ENCODE data around the gene SPATA6L.

SPATA6L gene

DNA sequence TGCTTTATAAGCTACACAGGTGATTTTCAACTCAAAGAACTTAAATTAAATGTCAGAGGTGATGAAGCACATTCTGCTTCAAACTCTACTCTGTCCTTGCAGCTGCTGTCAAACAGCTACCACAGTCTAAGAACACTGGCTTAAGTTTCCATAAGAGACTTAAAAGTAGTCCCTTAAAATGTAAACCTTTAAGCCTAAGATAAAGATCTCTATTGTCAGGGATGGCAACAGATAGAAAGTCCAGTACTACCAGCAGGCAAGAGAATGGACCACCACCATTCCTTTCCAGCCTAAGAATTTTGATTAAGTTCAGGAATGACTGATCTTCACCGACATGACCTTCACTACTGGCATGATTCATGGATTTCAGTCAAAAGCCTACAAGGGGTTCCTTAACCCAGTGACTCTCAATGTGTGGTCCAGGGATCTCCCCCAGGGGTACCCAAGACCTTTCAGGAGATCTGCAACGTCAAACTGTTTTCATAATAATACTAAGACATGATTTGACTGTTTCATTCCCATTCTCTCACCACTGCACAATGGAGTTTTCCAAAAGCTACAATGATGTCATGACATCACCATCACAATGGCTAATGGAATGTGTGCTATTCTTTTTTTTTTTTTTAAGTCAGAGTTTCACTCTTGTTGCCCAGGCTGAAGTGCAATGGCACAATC, 45.3 kb downstream of the SPATA6L start:
- TF ChIP-seq, protein P1, sequence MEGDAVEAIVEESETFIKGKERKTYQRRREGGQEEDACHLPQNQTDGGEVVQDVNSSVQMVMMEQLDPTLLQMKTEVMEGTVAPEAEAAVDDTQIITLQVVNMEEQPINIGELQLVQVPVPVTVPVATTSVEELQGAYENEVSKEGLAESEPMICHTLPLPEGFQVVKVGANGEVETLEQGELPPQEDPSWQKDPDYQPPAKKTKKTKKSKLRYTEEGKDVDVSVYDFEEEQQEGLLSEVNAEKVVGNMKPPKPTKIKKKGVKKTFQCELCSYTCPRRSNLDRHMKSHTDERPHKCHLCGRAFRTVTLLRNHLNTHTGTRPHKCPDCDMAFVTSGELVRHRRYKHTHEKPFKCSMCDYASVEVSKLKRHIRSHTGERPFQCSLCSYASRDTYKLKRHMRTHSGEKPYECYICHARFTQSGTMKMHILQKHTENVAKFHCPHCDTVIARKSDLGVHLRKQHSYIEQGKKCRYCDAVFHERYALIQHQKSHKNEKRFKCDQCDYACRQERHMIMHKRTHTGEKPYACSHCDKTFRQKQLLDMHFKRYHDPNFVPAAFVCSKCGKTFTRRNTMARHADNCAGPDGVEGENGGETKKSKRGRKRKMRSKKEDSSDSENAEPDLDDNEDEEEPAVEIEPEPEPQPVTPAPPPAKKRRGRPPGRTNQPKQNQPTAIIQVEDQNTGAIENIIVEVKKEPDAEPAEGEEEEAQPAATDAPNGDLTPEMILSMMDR (IDR thresholded peaks at IDR 0.05; ENCODE audit: low read depth, low read length, missing control alignments): no peak
- Histone ChIP-seq H3K36me3 (replicated peaks) (no peaks in the 10 kb centered on the region), H3K27me3 (replicated peaks) (no peaks in the 10 kb centered on the region), H3K27ac (no peak overlapping the region), H3K4me3 (ENCODE audit: low read depth, low read length) (no peak overlapping the region)
- in situ Hi-C loops (cut with HindIII; ENCODE audit: low pct_ligation_motif_present, low sequenced_read_pairs): no loop called here
- peak; percentile 24 for DNase-seq

DNA sequence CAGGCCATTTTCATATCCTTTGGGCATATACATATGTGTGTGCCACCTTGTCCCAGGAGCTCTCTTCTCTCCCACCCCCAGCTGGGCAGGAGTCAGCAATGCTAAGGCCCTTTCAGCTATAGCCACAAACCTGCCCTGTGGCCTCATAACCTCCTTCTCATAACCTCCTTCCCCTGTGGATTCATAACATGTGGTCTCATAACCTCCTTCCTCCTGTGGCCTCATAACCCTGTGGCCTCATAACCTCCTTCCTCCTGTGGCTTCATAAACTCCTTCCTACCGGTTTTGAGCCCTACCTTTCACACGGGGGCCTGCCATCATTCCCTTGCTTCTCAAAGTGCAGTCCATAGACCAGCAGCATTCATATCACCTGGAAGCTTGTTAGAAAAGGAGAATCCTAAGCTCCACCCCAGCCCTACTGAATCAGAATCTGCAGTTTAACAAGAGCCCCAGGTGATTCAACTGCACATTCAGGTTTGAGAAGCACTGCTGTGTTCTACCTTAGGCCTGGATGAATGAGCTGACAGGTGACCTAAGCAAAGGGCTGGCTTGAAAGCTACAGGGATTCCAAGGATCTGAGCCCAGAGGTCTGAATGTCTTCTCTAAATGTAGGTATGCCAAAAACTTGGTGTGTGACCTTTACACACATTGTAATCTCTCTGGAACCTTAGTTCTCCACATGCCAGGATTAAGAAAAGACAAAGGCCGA, 46.1 kb downstream of the SPATA6L start:
- no peak overlapping the region for H3K4me3 ChIP-seq (ENCODE audit: low read depth, low read length)
- H3K27me3 ChIP-seq (replicated peaks): no peaks in the 10 kb centered on the region
- DNase-seq: no peak
- in situ Hi-C loops (cut with HindIII; ENCODE audit: low pct_ligation_motif_present, low sequenced_read_pairs): no loop called here
- H3K36me3 ChIP-seq (replicated peaks): no peaks in the 10 kb centered on the region
- TF ChIP-seq, protein P1 (IDR thresholded peaks at IDR 0.05; ENCODE audit: low read depth, low read length, missing control alignments): no peak
- no peak overlapping the region for H3K27ac ChIP-seq

DNA sequence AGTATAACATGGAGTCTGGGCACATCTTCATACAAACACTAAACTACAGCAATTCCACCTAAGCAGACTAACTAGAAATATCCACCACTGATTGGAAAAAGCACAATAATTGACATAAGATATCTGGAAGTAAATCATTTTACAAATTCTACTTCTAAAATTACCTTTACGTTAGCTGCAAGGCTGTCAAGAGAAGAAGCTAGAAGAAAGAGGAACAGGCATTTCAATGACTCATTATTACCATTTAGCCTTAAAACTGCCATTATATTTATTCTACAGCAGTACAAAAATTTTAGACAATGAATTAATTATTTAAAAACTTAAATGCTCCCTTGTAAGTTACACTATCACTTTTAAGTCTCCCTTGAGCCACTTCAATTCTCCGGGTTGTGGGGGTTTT, 47.6 kb downstream of the SPATA6L start:
- H3K4me3 ChIP-seq (ENCODE audit: low read depth, low read length): no peak overlapping the region
- H3K36me3 ChIP-seq (replicated peaks): no peaks in the 10 kb centered on the region
- no peak overlapping the region for H3K27ac ChIP-seq
- H3K27me3 ChIP-seq (replicated peaks): no peaks in the 10 kb centered on the region
- in situ Hi-C loops (cut with HindIII; ENCODE audit: low pct_ligation_motif_present, low sequenced_read_pairs): no loop called here
- TF ChIP-seq, protein P1 (IDR thresholded peaks at IDR 0.05; ENCODE audit: low read depth, low read length, missing control alignments): no peak
- DNase-seq: no peak

DNA sequence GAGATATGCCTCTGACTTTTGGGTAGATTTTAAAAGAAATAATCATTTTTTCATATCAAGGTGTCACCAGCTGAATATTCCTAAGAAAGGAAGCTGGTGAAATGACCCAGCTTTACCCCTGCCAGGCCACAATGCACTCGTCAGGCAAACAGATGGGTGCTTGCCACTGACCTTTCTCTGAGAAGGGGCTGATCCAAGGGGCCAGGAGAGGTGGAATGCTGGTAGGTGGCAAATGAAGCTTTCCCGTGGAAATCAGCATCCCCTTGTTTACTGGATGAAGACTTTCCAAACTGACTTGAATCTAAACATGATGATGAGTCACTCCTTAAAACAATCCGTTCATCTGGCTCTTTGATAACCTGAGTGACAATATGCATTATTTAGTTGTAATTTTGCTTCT, 48.5 kb downstream of the SPATA6L start:
- TF ChIP-seq, protein P1 (IDR thresholded peaks at IDR 0.05; ENCODE audit: low read depth, low read length, missing control alignments): no peak
- no peak for DNase-seq
- H3K4me3 ChIP-seq (ENCODE audit: low read depth, low read length): no peak overlapping the region
- H3K27ac ChIP-seq: no peak overlapping the region
- H3K27me3 ChIP-seq (replicated peaks): no peaks in the 10 kb centered on the region
- H3K36me3 ChIP-seq (replicated peaks): no peaks in the 10 kb centered on the region
- in situ Hi-C loops (cut with HindIII; ENCODE audit: low pct_ligation_motif_present, low sequenced_read_pairs): no loop called here

DNA sequence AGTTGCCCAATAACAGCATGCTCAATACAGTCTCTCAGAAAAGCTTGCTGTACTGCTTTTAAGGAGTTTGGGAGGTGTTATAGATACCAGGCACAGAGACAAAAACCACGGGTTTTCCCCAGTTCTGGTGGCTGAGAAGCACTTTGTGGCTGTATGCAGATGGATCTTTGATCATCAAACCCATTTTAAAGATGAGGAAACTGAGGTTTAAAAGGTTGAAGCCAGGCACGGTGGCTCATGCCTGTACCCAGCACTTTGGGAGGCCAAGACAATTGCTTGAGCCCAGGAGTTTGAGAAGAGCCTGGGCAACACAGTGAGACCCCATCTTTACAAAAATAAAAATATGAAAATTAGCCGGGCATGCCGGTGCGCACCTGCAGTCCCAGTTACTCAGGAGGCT, 50.5 kb downstream of the SPATA6L start:
- no peak for DNase-seq
- Histone ChIP-seq H3K27me3 (replicated peaks) (no peaks in the 10 kb centered on the region), H3K36me3 (replicated peaks) (no peaks in the 10 kb centered on the region), H3K27ac (no peak overlapping the region), H3K4me3 (ENCODE audit: low read depth, low read length) (no peak overlapping the region)
- TF ChIP-seq, protein P1 (IDR thresholded peaks at IDR 0.05; ENCODE audit: low read depth, low read length, missing control alignments): no peak
- in situ Hi-C loops (cut with HindIII; ENCODE audit: low pct_ligation_motif_present, low sequenced_read_pairs): no loop called here

All from brain microvascular endothelial cell (primary cell).